K562 (cell line): ENCODE measurements around the gene BANF2. TPM values are rescaled to one million over a fixed set of nuclear protein-coding genes. Genes with fewer than 3 reads are reported as not detected.

Experiments used
- ATAC-seq: fragments of 200-7000 bp; cut with Tn5 transposase; 3 replicates; pipeline ENCODE4 v1.9.1; 2020; ENCODE audit warnings: moderate library complexity
- BruUV-seq: library from RNA; stranded (reverse); fragments of 400-500 nt; replicated peaks from 2 replicates; lab custom pipeline; 2021; lab: Mats Ljungman, UMichigan
- CTCF ChIA-PET: fragments of 300-600 bp; formaldehyde crosslinking; extraction: SDS; loops from one replicate; lab custom pipeline; 2021; ENCODE audit warnings: low intra/inter-chr PET ratio; lab: Yijun Ruan, JAX
- POLR2A ChIA-PET: fragments of 300-600, 350-650 bp; sonication (Branson Sonifier 250); formaldehyde crosslinking; extraction: SDS; loops from one replicate; lab custom pipeline; 2021; ENCODE audit warnings: antibody characterized with exemption, inconsistent platforms; lab: Yijun Ruan, JAX
- DNase-seq, 4 experiments: peaks; one replicate each; pipeline versions ENCODE4 v3.0.0 to v3.0.0-alpha.2; 2011 to 2018; ENCODE audit warnings: low spot score in 3 of 4, mixed read lengths in 3 of 4; ENCODE audit errors: extremely low read depth in 1 of 4
- FAIRE-seq: peaks from 2 replicates; lab custom pipeline; 2011; peaks lifted over from hg19 to GRCh38; lab: Jason Lieb, UNC
- H2AFZ ChIP-seq: 2 replicates; pipeline ENCODE4 v1.6.0; 2011; ENCODE audit warnings: low read depth, low read length, control low read depth, inconsistent platforms
- H3K27ac ChIP-seq: fragments of 200-600 bp; 3 replicates; pipeline ENCODE4 v1.8.0; 2011; ENCODE audit warnings: low read depth, mild to moderate bottlenecking, control low read depth, inconsistent platforms, low read length, moderate library complexity, mixed read lengths; ENCODE audit errors: extremely low read depth
- H3K27me3 ChIP-seq, 2 experiments: fragments of 300-600 bp in 1 of 2; 2 replicates in 1 of 2; 3 replicates in 1 of 2; pipeline versions ENCODE4 v1.6.0 to v1.8.0; 2011; ENCODE audit warnings: inconsistent platforms in 2 of 2, low read length in 2 of 2, mild to moderate bottlenecking in 1 of 2, mixed read lengths in 1 of 2, moderate library complexity in 1 of 2; ENCODE audit not compliant: control insufficient read depth in 2 of 2, insufficient read depth in 2 of 2
- H3K36me3 ChIP-seq: fragments of 300-600 bp; 3 replicates; pipeline ENCODE4 v1.8.0; 2011; ENCODE audit warnings: mild to moderate bottlenecking, low read length, inconsistent platforms; ENCODE audit not compliant: control insufficient read depth, insufficient read depth
- H3K4me1 ChIP-seq, 2 experiments: fragments of 200-600 bp in 1 of 2; replicated peaks in 1 of 2; 2 replicates in 1 of 2; 3 replicates in 1 of 2; pipeline versions ENCODE4 v1.5.1 to v1.8.0; 2011; ENCODE audit warnings: inconsistent platforms in 2 of 2, low read length in 2 of 2, mild to moderate bottlenecking in 1 of 2, mixed read lengths in 1 of 2, moderate library complexity in 1 of 2; ENCODE audit not compliant: control insufficient read depth in 2 of 2, insufficient read depth in 2 of 2
- H3K4me2 ChIP-seq: 2 replicates; pipeline ENCODE4 v1.6.1; 2011; ENCODE audit warnings: low read length, control low read depth, inconsistent platforms, mixed read lengths; ENCODE audit not compliant: insufficient read depth
- H3K4me3 ChIP-seq: fragments of 200-600 bp; sonication (generic), shearing (Covaris generic); 2 replicates; pipeline ENCODE4 v1.5.1; 2016; ENCODE audit warnings: control low read depth, inconsistent platforms
- H3K79me2 ChIP-seq: fragments of 200-600 bp; 3 replicates; pipeline ENCODE4 v1.8.0; 2011; ENCODE audit warnings: low read length, inconsistent platforms; ENCODE audit not compliant: control insufficient read depth, insufficient read depth
- H3K9ac ChIP-seq, 2 experiments: 2 replicates each; pipeline versions ENCODE4 v1.6.0 to v1.6.1; 2011; ENCODE audit warnings: low read depth in 2 of 2, low read length in 2 of 2, control low read depth in 1 of 2, inconsistent platforms in 1 of 2, mild to moderate bottlenecking in 1 of 2, mixed read lengths in 1 of 2; ENCODE audit not compliant: insufficient read depth in 1 of 2
- H3K9me1 ChIP-seq: one replicate; pipeline ENCODE4 v1.6.0; 2011; ENCODE audit warnings: inconsistent platforms, mild to moderate bottlenecking, low read length, moderate library complexity; ENCODE audit not compliant: control insufficient read depth, insufficient read depth
- H3K9me3 ChIP-seq: replicated peaks from 2 replicates; pipeline ENCODE4 v1.5.1; 2011; ENCODE audit warnings: low read depth, low read length, inconsistent platforms; ENCODE audit not compliant: control insufficient read depth, insufficient read depth
- H4K20me1 ChIP-seq: replicated peaks from 2 replicates; pipeline ENCODE4 v1.6.1; 2011; ENCODE audit warnings: low read length, inconsistent platforms, mixed read lengths; ENCODE audit not compliant: control insufficient read depth, insufficient read depth
- GATAD2B ChIP-seq: fragments of 450-650 bp; IDR thresholded peaks from 2 replicates; pipeline ENCODE4 v1.6.1; 2017; ENCODE audit warnings: mild to moderate bottlenecking, borderline replicate concordance
- MXI1 ChIP-seq: IDR thresholded peaks from 2 replicates; pipeline ENCODE4 v1.6.1; 2011; ENCODE audit warnings: low read depth, mild to moderate bottlenecking, improper control_type of control experiment, low read length
- NUFIP1 ChIP-seq: fragments of 450-650 bp; IDR thresholded peaks from 2 replicates; pipeline ENCODE4 v1.6.1; 2018; ENCODE audit not compliant: partially characterized antibody
- ZNF3 ChIP-seq: fragments of 250-450 bp; sonication (Bioruptor Pico); IDR thresholded peaks from 2 replicates; pipeline ENCODE4 v1.5.0; 2021; ENCODE audit warnings: mild to moderate bottlenecking, moderate library complexity
- ZNF407 ChIP-seq: fragments of 450-650 bp; IDR thresholded peaks from 2 replicates; pipeline ENCODE4 v1.6.1; 2016; ENCODE audit warnings: low read depth
- ZNF561 ChIP-seq: fragments of 450-650 bp; formaldehyde crosslinking; conservative IDR thresholded peaks from 2 replicates; pipeline ENCODE4 v1.4.0; 2020; ENCODE audit warnings: mild to moderate bottlenecking, moderate library complexity
- WGBS: fragments of 100-300 bp; shearing (Covaris generic); methylation state at CpG from one replicate; pipeline ENCODE4 v1.1.6; 2016; ENCODE audit warnings: low coverage, mixed read lengths; ENCODE audit not compliant: insufficient coverage; ENCODE audit errors: missing lambda C conversion rate; 5-methylcytosine and 5-hydroxymethylcytosine counted together
- in situ Hi-C: fragments of 300-500 bp; cut with MboI; formaldehyde crosslinking; loops from 4 replicates; pipeline ENCODE4 v1.15.0; 2018; ENCODE audit warnings: inconsistent platforms, mixed read lengths
- intact Hi-C: fragments of 100-400 bp; cut with micrococcal nuclease; formaldehyde crosslinking; loops from 2 replicates; pipeline ENCODE4 v1.14.2; 2022
- polyA plus RNA-seq, 8 experiments: library from polyadenylated mRNA; depleted of rRNA in 4 of 8; stranded (reverse) in 5 of 8; unstranded in 3 of 8; fragments of >200 nt; fragmentation: Nextera tagmentation in 2 of 8; fragmentation: Illumina TruSeq in 1 of 8; extraction: Ambion mirVana in 2 of 8; extraction: Trizol in 1 of 8; gene quantifications; 2 replicates each; pipeline versions ENCODE4 v1.2.1 to v1.2.3, GENCODE V29; 2011 to 2014; ENCODE audit warnings: inconsistent platforms in 1 of 8, missing spikeins in 1 of 8
- total RNA-seq, 7 experiments: library from RNA; depleted of rRNA in 6 of 7; stranded (reverse); fragments of >200 nt in 6 of 7; fragmentation: Illumina TruSeq in 2 of 7; extraction: Trizol in 2 of 7; gene quantifications; 2 replicates each; pipeline versions ENCODE4 v1.2.1 to v1.2.3, GENCODE V29; 2011 to 2021; ENCODE audit warnings: low replicate concordance in 1 of 7

Gene BANF2
- total and polyA plus RNA-seq, 9 of the 15 experiments (the other 6 are each of a cell fraction or from before 2014, with no cell fraction given) = not detected

- BruUV-seq = no TSS peak
- Histone ChIP-seq H2AFZ (no peak overlapping the region), H3K4me2 (no peak overlapping the region), H3K4me1 (no peaks in the 10 kb centered on the region), H3K9me1 (no peaks in the 10 kb centered on the region), H3K79me2 (no peaks in the 10 kb centered on the region), H3K4me3 (no peak overlapping the region), H3K9ac (no peak overlapping the region), H3K36me3 (no peaks in the 10 kb centered on the region), H3K27me3 (peaks cover 0 to 18% of the 10 kb centered on the region in 2 experiments; a peak in 2 of 5 replicates), H3K9me3 (no peaks in the 10 kb centered on the region), H4K20me1 (no peaks in the 10 kb centered on the region), H3K27ac (no peak overlapping the region)
- in situ Hi-C loops = no loop called here
- TF ChIP-seq NUFIP1 (no peak), GATAD2B (no peak), MXI1 (no peak), ZNF3 (CRISPR knock-in tag) (no peak), ZNF407 (no peak), ZNF561 (CRISPR knock-in tag) (no peak)
- intact Hi-C loops = no loop called here
- DNase-seq (no peak), FAIRE-seq (no peak), ATAC-seq (no peak)
- ChIA-PET POLR2A (interaction anchor here (0.6 to 0.8 kb wide), 2 partner anchors 9 to 183 kb away, joined by 3 read pairs; no protein-coding TSS in a partner anchor), CTCF (no interaction called here)
- 0% methylated on average over 2 of the region's 2 CpGs for WGBS
These were observed 57.7 kb downstream of the BANF2 start for GRCh38 chr20:17757496-17757895.
